Fibroblast of lung (primary cell): ENCODE results near the gene TIGD1.

ENCODE experiments used
- CTCF ChIP-seq, 2 donors: IDR thresholded peaks in 1 of 2; conservative IDR thresholded peaks in 1 of 2; 1 replicate in 1 of 2; 2 replicates in 1 of 2; pipeline ENCODE4 v1.5.1; 2011 to 2012; ENCODE audit warnings: low read length in 2 of 2, control low read depth in 1 of 2, inconsistent platforms in 1 of 2, low read depth in 1 of 2, mild to moderate bottlenecking in 1 of 2
- EZH2 ChIP-seq: IDR thresholded peaks from 2 replicates; pipeline ENCODE4 v1.5.1; 2012; ENCODE audit warnings: low read length, control low read depth, mild to moderate bottlenecking; ENCODE audit errors: missing control alignments

- no peak for TF ChIP-seq CTCF (conservative IDR thresholded peaks at IDR 0.05 in 1 of 2, IDR thresholded peaks at IDR 0.05 in 1 of 2; ENCODE audit: low read depth in 1 of 2, low read length in 2 of 2)
- no peak for TF ChIP-seq EZH2
Observed at GRCh38 chr2:232520489-232520888, 29.9 kb downstream of the TIGD1 start.
